ENCODE measurements around the gene PROK1.

Gene PROK1

DNA sequence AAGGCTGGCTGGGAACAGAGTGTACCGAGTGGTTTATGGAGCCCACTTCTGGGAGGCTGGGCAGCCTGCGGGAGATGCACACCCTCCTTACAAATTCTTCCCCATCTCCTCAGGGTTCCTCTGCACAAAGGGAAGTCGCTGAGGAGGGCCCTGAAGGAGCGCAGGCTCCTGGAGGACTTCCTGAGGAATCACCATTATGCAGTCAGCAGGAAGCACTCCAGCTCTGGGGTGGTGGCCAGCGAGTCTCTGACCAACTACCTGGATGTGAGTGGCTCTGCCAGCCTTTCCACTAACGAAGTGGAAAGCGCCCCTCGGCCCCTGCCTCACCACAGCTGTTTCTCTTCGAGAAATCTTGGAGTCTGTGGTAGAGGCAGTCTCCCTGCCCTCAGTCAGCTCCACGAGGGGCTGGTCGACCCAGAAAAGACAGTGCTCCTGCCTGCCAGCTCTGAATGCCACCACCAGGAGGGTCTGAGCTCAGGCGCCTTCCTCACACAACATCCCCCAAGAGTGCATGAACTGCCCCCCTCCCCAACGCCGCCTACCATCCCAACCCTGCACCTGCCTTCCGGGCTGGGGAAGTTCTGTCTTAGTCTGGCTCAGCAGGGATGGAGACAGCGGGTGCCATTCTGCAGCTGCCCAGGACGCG is 31.8 kb downstream of the PROK1 start:
- H3K4me3 ChIP-seq (ENCODE audit: low read length): no peak overlapping the region
- H3K9me3 ChIP-seq (ENCODE audit: control insufficient read depth, low read depth, low read length): no peaks in the 10 kb centered on the region
- no peak overlapping the region for H3K27ac ChIP-seq (ENCODE audit: low read length)
- no peaks in the 10 kb centered on the region for H3K27me3 ChIP-seq (ENCODE audit: control insufficient read depth, insufficient read depth, low read length)
- no peaks in the 10 kb centered on the region for H3K36me3 ChIP-seq (ENCODE audit: control insufficient read depth, low read depth, low read length)
- H3K9ac ChIP-seq (ENCODE audit: low read length): no peak overlapping the region
- peaks cover 10% of the 10 kb centered on the region for H3K4me1 ChIP-seq (ENCODE audit: control insufficient read depth, low read depth, low read length)

DNA sequence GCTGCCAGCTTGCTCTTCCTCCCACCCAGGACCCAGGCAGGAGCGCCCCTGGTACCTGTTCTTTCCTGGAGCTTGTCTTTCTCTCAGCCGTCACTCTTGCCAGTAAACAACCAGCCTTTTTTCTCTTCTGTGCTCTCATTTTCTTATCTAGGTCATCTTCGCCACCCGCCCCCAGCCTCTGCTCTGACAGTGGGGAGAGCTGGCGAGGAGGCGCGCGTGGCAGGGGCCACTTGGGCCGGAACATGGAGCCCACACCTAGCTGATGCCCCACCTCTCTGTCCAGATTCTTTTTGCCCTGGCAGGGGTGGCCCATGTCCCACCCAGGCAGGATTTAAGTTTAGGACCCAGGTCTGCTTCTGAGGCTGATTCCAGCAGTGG is 32.3 kb downstream of the PROK1 start:
- H3K4me3 ChIP-seq (ENCODE audit: low read length): no peak overlapping the region
- no peak overlapping the region for H3K9ac ChIP-seq (ENCODE audit: low read length)
- H3K4me1 ChIP-seq (ENCODE audit: control insufficient read depth, low read depth, low read length): peaks cover 10% of the 10 kb centered on the region
- no peaks in the 10 kb centered on the region for H3K9me3 ChIP-seq (ENCODE audit: control insufficient read depth, low read depth, low read length)
- H3K27me3 ChIP-seq (ENCODE audit: control insufficient read depth, insufficient read depth, low read length): no peaks in the 10 kb centered on the region
- H3K36me3 ChIP-seq (ENCODE audit: control insufficient read depth, low read depth, low read length): no peaks in the 10 kb centered on the region
- H3K27ac ChIP-seq (ENCODE audit: low read length): no peak overlapping the region

DNA sequence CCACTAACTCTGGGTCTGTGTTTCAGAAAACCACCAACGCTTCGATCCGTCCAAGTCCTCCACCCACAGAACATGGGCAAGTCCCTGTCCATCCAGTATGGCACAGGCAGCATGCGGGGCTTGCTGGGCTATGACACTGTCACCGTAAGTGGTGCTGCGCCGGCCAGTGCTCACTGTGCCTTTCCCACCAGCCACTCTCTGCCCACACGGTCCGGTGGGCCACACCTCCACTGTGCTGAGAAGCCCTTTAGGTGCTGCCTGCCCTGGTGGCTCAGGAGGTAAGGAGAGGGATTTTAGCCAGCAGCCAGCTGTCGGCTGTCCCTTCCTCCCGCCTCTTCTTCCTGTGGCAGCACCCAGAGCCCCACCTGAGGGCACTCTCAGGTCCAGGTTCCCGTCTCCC is 33.9 kb downstream of the PROK1 start:
- Histone ChIP-seq H3K4me3 (ENCODE audit: low read length) (no peak overlapping the region), H3K36me3 (ENCODE audit: control insufficient read depth, low read depth, low read length) (no peaks in the 10 kb centered on the region), H3K9me3 (ENCODE audit: control insufficient read depth, low read depth, low read length) (no peaks in the 10 kb centered on the region), H3K4me1 (ENCODE audit: control insufficient read depth, low read depth, low read length) (peaks cover 10% of the 10 kb centered on the region), H3K27me3 (ENCODE audit: control insufficient read depth, insufficient read depth, low read length) (no peaks in the 10 kb centered on the region), H3K9ac (ENCODE audit: low read length) (no peak overlapping the region), H3K27ac (ENCODE audit: low read length) (no peak overlapping the region)

DNA sequence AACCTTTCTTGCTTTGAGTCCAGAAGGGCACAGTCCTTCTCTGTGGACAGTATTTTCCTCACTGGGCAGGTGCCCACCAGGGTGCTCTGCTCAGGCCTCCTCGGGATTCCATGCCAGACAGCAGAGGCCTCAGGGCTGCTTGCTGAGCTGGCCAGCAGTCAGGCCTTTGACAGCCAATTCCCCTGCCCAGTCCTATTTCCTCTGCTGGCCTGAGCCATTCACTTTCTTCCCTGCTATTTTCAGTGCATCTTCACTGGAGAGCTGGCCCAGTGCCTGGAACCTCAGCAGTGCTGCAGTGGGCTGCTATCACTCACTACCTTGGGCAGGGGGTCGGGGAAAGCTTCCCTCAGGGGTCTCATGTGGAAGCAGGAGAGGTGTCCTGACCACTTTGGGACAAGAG is 34.8 kb downstream of the PROK1 start:
- Histone ChIP-seq H3K9ac (ENCODE audit: low read length) (no peak overlapping the region), H3K36me3 (ENCODE audit: control insufficient read depth, low read depth, low read length) (no peaks in the 10 kb centered on the region), H3K27me3 (ENCODE audit: control insufficient read depth, insufficient read depth, low read length) (no peaks in the 10 kb centered on the region), H3K27ac (ENCODE audit: low read length) (no peak overlapping the region), H3K4me1 (ENCODE audit: control insufficient read depth, low read depth, low read length) (peaks cover 10% of the 10 kb centered on the region), H3K4me3 (ENCODE audit: low read length) (no peak overlapping the region), H3K9me3 (ENCODE audit: control insufficient read depth, low read depth, low read length) (no peaks in the 10 kb centered on the region)

DNA sequence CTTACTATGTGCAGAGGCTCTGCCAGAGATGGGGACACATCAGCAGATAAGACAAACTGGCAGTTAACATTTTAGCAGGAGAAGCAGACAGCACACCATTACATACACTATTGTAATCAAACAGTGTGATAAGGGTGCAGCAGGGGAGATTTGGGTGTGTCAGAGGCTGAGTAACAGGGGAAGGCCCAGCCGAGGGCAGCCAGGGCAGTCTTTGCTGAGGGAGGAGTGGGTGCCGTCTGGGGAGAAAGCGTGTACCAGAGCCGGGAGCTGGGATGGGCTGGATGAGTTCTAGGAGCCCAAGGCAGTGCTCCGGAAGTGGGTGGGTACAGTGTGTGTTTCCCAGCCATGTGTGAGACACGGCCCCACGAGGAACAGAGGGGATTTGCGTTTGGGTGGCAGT is 36.8 kb downstream of the PROK1 start:
- no peak overlapping the region for H3K9ac ChIP-seq (ENCODE audit: low read length)
- H3K36me3 ChIP-seq (ENCODE audit: control insufficient read depth, low read depth, low read length): no peaks in the 10 kb centered on the region
- H3K4me1 ChIP-seq (ENCODE audit: control insufficient read depth, low read depth, low read length): peaks cover 2% of the 10 kb centered on the region
- no peaks in the 10 kb centered on the region for H3K9me3 ChIP-seq (ENCODE audit: control insufficient read depth, low read depth, low read length)
- H3K27ac ChIP-seq (ENCODE audit: low read length): no peak overlapping the region
- no peak overlapping the region for H3K4me3 ChIP-seq (ENCODE audit: low read length)
- H3K27me3 ChIP-seq (ENCODE audit: control insufficient read depth, insufficient read depth, low read length): no peaks in the 10 kb centered on the region

DNA sequence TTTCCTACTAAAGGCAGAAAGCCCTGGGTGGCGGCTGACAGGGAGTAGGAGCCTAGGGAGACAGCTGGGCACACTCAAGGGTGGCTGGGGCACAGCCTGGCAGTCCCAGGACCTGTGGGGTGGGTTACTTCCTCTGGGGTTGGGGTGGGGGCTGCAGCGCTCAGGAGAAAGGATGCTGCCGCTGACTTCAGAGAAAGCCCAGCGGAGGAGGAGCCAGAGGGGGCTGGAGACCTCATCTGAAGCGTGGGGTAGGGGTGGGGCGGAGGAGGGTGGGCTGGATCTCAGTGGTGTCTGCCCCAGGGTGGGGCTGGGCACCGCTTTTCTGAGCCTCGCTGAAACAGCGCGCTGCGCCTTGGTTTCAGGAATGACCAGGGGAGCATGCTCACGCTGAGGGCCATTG is 37.2 kb downstream of the PROK1 start:
- Histone ChIP-seq H3K4me1 (ENCODE audit: control insufficient read depth, low read depth, low read length) (no peaks in the 10 kb centered on the region), H3K27ac (ENCODE audit: low read length) (no peak overlapping the region), H3K27me3 (ENCODE audit: control insufficient read depth, insufficient read depth, low read length) (no peaks in the 10 kb centered on the region), H3K4me3 (ENCODE audit: low read length) (no peak overlapping the region), H3K9ac (ENCODE audit: low read length) (no peak overlapping the region), H3K9me3 (ENCODE audit: control insufficient read depth, low read depth, low read length) (no peaks in the 10 kb centered on the region), H3K36me3 (ENCODE audit: control insufficient read depth, low read depth, low read length) (no peaks in the 10 kb centered on the region)

DNA sequence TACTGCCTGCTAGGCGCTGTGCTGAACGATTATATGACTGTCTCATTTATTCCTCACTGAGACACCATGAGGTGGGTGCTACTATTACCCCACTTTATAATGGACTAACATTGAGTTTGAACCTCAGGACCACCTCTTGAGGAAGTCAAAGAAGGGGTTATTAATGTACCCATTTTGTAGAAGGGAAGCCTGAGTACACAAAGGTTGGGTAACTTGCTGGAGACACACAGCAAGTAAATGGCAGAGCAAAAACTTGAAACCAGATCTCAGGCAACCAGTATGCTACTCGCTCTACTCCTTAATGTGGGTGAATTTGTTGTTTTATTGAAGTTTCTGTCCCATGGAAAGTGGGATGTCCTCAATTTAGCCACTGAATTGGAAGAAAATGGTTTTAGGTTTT is 37.9 kb downstream of the PROK1 start:
- no peaks in the 10 kb centered on the region for H3K27me3 ChIP-seq (ENCODE audit: control insufficient read depth, insufficient read depth, low read length)
- no peaks in the 10 kb centered on the region for H3K9me3 ChIP-seq (ENCODE audit: control insufficient read depth, low read depth, low read length)
- H3K4me3 ChIP-seq (ENCODE audit: low read length): no peak overlapping the region
- no peak overlapping the region for H3K27ac ChIP-seq (ENCODE audit: low read length)
- no peaks in the 10 kb centered on the region for H3K4me1 ChIP-seq (ENCODE audit: control insufficient read depth, low read depth, low read length)
- H3K36me3 ChIP-seq (ENCODE audit: control insufficient read depth, low read depth, low read length): no peaks in the 10 kb centered on the region
- no peak overlapping the region for H3K9ac ChIP-seq (ENCODE audit: low read length)

DNA sequence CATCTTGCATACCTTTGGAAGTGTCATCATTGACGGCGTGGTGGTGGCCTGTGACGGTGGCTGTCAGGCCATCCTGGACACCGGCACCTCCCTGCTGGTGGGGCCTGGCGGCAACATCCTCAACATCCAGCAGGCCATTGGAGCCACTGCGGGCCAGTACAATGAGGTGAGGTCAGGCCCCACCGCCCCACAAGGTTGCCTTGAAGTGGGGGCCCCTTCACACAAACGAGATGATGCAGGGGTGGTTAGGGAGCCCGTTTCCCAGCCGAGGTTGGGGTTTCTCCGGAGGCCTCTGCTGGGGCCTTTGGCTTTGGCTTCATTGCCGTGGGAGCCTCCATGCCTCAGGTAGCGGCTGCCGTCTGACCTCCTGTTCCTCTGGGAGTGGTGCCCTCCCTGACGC is 38.5 kb downstream of the PROK1 start:
- no peak overlapping the region for H3K4me3 ChIP-seq (ENCODE audit: low read length)
- H3K9me3 ChIP-seq (ENCODE audit: control insufficient read depth, low read depth, low read length): no peaks in the 10 kb centered on the region
- H3K27me3 ChIP-seq (ENCODE audit: control insufficient read depth, insufficient read depth, low read length): no peaks in the 10 kb centered on the region
- H3K9ac ChIP-seq (ENCODE audit: low read length): no peak overlapping the region
- peaks cover 3% of the 10 kb centered on the region for H3K4me1 ChIP-seq (ENCODE audit: control insufficient read depth, low read depth, low read length)
- H3K27ac ChIP-seq (ENCODE audit: low read length): no peak overlapping the region
- no peaks in the 10 kb centered on the region for H3K36me3 ChIP-seq (ENCODE audit: control insufficient read depth, low read depth, low read length)

DNA sequence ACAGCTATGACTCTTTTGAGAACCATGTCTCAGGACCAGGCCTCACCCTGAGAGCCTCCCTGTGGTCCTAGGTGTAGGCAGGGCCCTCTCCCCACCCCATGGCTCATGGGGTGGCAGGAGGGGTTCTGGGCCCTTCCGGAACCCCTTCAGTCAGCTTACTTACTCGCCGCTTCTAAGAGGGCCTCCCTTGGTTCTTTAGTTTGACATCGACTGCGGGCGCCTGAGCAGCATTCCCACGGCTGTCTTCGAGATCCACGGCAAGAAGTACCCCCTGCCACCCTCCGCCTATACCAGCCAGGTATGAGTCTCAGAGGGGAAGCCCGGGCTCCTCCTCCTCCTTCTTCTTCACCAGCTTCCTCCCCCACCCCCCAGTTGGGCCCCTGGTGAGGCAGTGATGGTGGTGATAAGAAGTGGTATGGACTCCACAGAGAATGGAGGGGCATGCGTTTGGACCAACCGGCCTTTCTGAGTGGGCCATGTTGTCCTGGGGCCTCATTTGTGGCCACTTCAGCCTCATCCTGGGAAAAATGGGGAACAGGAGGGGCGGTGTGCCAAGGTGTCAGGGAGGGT is 39.1 kb downstream of the PROK1 start:
- Histone ChIP-seq H3K27ac (ENCODE audit: low read length) (no peak overlapping the region), H3K4me1 (ENCODE audit: control insufficient read depth, low read depth, low read length) (peaks cover 10% of the 10 kb centered on the region), H3K27me3 (ENCODE audit: control insufficient read depth, insufficient read depth, low read length) (no peaks in the 10 kb centered on the region), H3K9me3 (ENCODE audit: control insufficient read depth, low read depth, low read length) (no peaks in the 10 kb centered on the region), H3K36me3 (ENCODE audit: control insufficient read depth, low read depth, low read length) (no peaks in the 10 kb centered on the region), H3K4me3 (ENCODE audit: low read length) (no peak overlapping the region), H3K9ac (ENCODE audit: low read length) (no peak overlapping the region)

DNA sequence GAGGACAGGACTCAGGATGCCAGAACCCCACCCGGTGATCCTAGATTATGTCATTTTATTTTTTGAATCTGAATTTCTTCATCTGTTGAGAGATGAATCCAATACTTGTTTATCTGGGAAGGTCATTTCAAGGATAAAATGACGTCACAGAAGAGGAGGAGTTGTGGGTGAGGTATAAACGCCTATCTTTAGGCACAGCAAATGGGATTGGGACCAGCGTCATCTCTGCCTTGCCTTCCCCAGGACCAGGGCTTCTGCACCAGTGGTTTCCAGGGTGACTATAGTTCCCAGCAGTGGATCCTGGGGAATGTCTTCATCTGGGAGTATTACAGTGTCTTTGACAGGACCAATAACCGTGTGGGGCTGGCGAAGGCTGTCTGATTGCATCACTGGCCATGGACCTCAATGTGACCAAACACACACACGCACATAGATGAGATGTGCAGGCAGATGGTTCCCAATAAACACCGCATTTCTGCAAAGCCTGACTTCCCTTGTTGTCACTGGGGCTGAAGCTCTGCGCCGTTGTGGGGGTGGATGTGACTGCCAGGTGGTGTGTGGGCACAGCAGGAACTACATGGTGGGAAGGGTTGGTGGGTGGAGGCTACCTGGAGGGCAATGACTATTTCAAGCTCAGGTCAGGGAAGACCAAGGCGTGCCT is 40.0 kb downstream of the PROK1 start:
- Histone ChIP-seq H3K4me3 (ENCODE audit: low read length) (no peak overlapping the region), H3K4me1 (ENCODE audit: control insufficient read depth, low read depth, low read length) (peaks cover 16% of the 10 kb centered on the region), H3K9me3 (ENCODE audit: control insufficient read depth, low read depth, low read length) (no peaks in the 10 kb centered on the region), H3K9ac (ENCODE audit: low read length) (no peak overlapping the region), H3K36me3 (ENCODE audit: control insufficient read depth, low read depth, low read length) (no peaks in the 10 kb centered on the region), H3K27ac (ENCODE audit: low read length) (no peak overlapping the region), H3K27me3 (ENCODE audit: control insufficient read depth, insufficient read depth, low read length) (no peaks in the 10 kb centered on the region)

DNA sequence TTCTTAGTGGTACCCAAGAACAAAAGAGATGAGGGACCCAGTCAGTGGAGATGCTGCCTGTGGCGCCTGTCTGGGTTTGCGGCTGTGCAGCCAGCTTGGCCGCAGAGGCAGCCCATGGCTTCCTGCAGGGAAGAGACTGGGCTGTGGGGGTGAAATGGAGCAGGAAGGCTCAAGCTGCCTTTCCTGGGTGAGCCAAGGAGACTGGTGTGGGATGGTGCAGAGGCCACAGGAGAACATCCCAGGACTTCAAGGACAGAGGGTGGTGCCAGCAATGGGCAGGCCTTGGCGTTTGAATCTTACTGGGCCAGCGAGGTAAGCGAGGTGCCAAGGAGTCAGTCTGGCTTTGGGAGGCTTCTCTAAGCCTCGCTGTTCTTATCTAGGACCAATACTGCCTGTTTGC is 41.6 kb downstream of the PROK1 start:
- no peak overlapping the region for H3K9ac ChIP-seq (ENCODE audit: low read length)
- no peak overlapping the region for H3K4me3 ChIP-seq (ENCODE audit: low read length)

More for the DNA sequence above, 41.6 kb downstream of the PROK1 start:
- H3K27ac ChIP-seq (ENCODE audit: low read length): no peak overlapping the region
- H3K27me3 ChIP-seq (ENCODE audit: control insufficient read depth, insufficient read depth, low read length): no peaks in the 10 kb centered on the region
- H3K4me1 ChIP-seq (ENCODE audit: control insufficient read depth, low read depth, low read length): peaks cover 16% of the 10 kb centered on the region
- no peaks in the 10 kb centered on the region for H3K36me3 ChIP-seq (ENCODE audit: control insufficient read depth, low read depth, low read length)
- no peaks in the 10 kb centered on the region for H3K9me3 ChIP-seq (ENCODE audit: control insufficient read depth, low read depth, low read length)

All from iPS-18a (cell line).